Keratinocyte (primary cell): ENCODE results near the gene ATG2B.

Experiments used
- CTCF ChIP-seq, 3 experiments: IDR thresholded peaks in 1 of 3; conservative IDR thresholded peaks in 1 of 3; optimal IDR thresholded peaks in 1 of 3; 2 replicates in 2 of 3; 3 replicates in 1 of 3; pipeline versions ENCODE3 to v1.5.1; 2011; ENCODE audit warnings: low read length in 3 of 3, mild to moderate bottlenecking in 3 of 3, moderate library complexity in 2 of 3, control low read depth in 1 of 3, inconsistent platforms in 1 of 3; ENCODE audit not compliant: insufficient read depth in 2 of 3; ENCODE audit errors: extremely low read depth in 1 of 3
- EZH2 ChIP-seq: IDR thresholded peaks from one replicate; pipeline ENCODE4 v1.6.1; 2012; ENCODE audit warnings: inconsistent platforms, mild to moderate bottlenecking, low read length, moderate library complexity

GRCh38 chr14:96269359-96269710 lies 93.8 kb downstream of the ATG2B start:
- TF ChIP-seq CTCF (optimal IDR thresholded peaks at IDR 0.05 in 1 of 3, IDR thresholded peaks at IDR 0.05 in 1 of 3, conservative IDR thresholded peaks at IDR 0.05 in 1 of 3; ENCODE audit: extremely low read depth in 1 of 3, insufficient read depth in 2 of 3, low read length in 3 of 3) = no peak
- TF ChIP-seq EZH2 = no peak
